NCI-H226 (cell line): ENCODE data around the gene PRR7.

Experiments used
- DNase-seq: peaks from one replicate; pipeline ENCODE4 v3.0.0-alpha.2; 2015

Gene PRR7

DNA sequence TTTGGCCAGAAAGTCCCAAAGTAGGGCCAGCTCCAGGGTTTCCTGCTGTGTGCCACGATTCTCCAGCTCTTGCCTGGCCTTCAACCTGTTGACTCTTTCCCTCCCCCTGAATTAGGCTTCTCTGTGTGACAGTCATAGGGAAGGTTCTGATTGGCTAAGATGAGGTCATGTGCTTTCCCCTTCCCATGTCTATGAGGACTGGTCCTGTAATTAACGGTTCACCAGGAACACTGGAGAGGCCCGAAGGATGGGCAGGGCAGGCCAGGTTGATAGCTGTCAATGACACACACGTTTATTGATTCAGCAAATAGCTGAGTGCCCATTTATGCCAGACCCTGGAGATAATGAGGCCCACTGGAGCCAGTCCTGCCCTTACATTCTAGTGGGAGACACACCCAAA lies 9.0 kb upstream of the PRR7 start:
- no peak for DNase-seq

DNA sequence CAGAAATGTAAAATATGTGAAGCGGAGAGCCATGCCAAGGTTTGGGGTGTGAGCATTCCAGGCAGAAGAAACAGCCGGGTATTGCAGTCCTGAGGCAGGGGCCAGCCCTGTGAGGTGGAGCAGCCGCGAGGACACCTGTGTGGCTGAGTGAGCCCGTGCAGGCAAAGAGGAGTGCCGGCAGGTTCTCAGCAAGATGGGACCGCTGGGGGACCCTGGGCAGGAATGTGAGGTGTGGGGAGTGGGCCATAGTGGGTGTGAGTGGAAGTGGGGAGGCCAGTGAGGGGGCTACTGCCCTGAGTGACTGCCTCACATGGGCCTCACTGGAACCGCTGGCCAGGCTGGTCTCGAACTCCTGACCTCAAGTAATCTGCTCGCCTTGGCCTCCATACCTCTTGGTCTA lies 8.1 kb upstream of the PRR7 start:
- no peak for DNase-seq

DNA sequence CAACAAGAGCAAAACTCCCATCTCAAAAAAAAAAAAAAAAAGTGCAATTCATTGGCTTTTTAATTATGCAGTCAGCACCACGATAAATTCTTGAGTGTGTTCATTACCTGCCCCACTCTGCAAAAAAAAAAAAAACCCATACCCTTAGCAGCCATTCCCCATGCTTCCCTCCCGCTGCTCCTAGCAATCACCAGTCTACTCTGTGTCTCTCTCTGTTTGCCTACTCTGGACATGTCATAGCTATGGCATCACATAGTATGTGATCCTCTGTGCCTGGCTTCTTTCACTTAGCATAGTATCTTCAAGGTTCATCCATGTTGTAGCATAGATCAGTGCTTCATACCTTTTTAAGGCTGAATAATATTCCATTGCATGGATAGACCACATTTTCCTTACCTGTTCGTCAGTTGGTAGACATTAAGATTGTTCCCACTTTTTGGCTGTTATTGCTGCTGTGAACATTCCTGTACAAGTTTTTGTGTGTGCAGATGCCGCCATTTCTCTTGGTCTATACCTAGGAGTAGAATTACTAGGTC lies 7.0 kb upstream of the PRR7 start:
- DNase-seq, result no peak

DNA sequence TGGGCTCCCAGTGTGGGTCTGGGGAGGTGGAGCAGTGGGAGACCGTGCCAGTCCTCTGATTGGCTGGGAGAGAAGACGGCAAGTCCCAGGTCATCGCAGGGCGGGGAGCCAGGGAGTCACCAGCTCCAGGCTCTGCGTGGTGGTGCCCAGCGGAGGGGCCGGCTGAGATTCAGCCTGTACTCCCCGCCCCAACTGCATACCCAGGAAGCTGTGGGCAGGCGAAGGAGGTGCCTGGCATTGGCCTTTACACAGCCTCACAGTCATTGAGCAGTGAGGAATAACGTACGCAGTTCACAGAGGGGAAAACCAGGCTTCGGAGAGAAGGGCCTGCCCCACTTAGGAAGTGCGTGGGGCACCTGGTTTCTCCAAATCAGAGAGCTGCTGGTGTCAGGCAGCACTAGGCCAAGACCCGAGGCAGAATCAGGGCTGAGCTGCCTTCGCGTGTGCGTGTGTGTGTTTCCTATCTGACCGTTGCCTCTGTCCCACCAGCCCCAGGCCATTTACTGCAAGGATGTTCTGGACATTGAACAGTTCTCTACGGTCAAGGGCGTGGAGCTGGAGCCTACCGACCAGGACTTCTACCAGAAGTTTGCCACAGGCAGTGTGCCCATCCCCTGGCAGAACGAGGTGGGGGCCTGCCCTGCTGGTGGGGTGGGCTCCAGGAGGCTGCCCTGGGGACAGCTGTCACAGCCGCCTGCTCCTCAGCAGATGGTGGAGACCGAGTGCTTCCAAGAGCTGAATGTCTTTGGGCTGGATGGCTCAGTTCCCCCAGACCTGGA lies 6.2 kb upstream of the PRR7 start:
- no peak for DNase-seq

DNA sequence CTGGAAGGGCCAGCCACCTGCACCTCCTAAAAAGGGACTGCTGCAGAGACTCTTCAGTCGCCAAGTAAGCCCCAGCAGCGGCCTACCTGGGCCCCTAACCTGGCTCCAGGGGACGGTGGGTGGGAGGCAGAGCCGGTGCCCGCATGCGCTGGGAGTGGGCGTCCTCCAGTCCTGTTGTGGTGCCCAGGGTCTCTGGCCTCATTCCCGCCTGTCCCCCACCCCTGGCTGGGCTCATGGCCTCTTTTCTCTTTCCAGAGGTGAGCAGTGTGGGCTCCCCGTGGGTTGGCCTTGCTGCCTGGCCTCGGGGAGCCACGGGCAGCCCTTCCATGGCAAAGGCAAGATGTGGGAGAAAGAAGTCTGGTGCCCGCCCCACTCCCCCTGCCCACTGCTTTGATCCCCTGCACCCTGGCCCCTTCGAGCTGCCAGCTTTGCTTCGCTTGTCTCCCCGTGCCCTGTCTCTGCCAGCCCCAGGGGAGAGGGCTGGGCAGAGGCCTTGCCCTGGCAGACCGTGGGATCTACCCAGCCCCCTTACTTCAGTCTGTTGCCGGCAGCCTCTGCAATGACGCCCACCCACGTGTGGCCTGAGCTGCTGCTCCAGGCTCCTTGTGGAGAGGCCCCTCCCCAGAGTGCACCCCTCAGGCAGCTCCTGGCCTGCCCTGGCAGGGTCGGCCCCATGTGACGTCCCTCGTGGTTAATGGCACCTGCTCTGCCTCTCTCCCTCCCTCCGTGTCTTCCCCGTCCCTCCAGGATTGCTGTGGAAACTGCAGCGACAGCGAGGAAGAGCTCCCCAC lies 5.4 kb upstream of the PRR7 start:
- DNase-seq, result no peak

DNA sequence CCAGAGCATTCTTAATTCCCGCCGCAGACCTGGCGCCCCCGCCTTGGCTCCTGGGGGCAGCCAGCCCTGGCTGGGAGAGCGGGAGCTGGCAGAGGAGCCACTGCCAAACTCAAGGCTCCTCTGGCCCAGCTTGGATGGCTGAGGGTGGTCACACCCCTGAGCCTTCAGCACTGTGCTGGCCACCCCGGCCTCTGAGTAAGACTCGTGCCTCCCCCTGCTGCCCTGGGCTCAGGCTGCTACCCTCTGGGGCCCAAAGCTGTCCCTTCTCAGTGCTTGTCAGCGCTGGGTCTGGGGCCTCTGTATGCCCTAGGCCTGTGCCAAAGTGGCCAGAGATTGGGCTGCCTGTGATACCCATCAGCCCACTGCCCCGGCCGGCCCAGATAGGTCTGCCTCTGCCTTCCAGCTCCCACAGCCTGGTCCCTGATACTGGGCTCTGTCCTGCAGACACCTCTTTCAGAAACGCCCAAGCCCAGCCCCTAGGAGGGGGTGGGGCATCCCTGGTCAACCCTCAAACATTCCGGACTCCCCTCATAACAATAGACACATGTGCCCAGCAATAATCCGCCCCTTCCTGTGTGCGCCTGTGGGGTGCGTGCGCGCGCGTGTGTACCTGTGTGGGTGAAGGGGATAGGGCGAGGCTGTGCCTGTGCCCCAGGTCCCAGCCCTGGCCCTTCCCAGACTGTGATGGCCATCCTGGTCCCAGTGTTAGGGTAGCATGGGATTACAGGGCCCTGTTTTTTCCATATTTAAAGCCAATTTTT lies 4.4 kb upstream of the PRR7 start:
- no peak for DNase-seq

DNA sequence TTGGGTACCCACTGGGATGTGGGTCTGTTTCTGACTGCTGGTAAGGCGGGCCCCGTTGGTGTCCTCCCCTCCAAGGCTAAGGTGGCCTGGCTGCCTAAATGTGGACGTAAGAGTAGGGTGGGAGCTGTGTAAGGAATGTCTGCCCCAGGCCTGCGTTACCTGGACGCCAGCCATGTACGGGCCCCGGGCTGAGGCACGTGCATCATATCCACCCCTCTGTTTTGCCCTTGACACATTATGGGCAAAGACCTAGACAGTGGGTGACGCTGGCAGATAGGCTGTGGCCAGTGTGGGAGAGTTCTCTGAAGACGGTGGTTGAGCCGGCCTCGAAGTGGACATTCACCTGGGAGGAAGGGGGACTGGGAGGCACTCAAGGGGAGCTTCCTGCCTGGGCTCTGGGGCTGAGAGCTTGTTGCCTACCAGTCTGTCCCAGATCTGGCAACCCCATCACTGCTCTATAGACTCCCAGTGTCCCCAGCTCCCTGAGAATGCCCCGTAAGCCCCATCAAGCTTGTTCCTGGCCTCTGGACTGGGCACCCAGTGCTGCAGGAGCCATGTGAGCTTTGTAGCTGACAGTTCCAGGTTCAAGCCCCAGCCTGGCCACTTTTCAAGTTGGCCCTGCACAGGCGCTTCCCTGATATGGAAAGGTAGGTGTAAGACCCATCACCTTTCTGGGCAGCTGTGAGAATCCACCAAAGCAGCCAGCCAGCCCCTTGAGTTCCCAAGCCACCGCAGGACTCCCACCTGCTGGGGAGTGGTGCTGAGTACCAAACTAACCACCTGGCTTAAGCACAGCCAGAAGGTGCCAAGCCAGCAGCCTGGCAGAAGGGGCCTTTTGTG lies 3.2 kb upstream of the PRR7 start:
- no peak for DNase-seq

DNA sequence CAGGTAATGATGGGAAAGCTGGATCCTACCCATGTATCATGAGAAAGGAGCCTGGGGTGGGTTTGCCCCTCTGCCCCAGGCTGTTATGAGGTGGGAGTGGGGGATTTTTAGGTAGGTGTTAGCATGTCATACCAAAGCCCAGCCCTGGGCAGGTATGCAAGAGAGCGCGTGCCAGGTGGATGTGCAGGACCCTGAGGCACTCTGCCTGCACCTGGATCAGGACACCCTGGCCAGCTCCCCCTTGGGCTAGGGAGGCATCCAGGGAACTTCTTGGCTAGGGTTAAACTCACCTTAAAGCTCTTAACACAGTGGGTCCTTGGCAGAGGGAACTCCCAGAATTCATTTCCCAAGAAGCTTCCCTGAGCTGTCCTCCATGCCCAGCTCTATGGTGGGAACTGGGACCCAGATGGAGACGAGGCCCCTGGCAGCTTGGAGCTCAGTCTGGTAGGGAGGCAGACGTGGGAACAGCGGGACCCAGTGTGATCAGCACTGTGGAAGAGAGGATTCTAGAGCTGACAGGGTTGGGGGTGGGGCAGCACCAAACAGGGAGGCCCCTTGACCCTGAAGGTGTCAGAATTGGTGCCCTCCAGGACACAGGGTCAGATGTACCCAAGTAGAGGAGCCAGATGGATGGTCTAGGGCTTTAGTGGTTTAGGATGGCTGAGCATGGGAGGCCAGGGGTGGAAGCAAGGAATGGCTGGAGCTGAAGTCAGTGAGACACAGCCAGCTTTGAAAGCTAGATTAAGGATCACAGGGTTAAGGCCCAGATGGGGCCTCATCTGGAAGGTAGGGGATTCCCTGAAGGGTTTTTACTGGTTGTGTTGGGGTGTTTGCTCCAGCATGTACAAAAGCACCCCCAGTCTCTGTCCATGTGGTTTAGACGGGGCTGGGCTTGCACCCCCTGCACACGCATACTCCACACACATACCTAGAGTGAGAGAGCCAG lies 2.2 kb upstream of the PRR7 start:
- DNase-seq, result no peak

DNA sequence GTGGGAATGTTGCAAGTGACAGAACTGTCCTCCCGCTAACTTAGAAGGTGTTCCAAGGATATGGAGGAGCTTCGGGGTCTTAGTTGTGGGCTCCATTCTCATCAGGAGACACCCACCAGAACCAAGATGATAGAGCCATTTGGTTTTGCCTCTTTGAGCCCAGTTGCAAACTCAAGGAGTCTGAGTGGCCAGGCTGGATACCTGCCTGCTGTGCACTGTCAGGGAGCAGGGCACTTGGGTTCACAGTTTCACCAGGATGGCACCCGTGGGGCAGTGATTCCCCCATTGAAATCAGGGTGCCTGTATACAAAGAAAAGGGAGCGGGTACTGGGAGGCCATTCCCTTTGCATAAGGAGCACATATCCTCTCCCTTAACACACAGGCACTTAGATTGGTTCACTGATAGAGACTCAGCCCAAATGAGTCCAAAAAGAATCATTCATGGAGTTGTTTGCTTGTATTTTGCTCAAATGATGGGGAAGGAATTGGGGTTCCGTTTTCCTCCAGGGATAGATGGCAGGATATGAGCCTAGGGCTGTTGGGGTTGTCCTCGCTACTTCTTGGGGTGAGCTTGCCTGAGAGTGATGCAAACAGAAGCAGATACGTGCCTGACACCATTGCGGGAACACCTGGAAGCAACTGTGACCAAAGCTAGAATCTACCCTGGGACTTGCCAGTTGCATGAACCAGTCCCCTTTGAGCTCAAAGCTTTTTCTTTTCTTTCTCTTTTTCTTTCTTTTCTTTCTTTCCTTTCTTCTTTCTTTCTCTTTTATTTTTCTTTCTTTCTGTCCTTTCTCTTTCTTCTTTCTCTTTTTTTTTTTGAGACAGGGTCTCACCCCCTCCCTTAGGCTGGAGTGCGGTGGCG lies 1.3 kb upstream of the PRR7 start:
- no peak for DNase-seq

DNA sequence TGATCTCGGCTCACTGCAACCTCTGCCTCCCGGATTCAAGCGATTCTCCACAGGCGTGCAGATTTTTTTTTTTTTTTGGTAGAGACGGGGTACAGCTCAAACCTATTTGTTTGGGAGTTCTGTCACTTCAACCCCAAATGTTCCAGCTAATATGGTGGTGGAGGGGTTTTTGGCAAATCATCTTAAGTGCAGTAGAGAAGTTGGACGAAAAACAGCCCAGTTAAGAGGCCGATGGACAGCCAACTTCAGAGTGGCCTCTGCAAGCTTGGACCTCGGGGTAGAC lies 756 bp upstream of the PRR7 start:
- no peak for DNase-seq

DNA sequence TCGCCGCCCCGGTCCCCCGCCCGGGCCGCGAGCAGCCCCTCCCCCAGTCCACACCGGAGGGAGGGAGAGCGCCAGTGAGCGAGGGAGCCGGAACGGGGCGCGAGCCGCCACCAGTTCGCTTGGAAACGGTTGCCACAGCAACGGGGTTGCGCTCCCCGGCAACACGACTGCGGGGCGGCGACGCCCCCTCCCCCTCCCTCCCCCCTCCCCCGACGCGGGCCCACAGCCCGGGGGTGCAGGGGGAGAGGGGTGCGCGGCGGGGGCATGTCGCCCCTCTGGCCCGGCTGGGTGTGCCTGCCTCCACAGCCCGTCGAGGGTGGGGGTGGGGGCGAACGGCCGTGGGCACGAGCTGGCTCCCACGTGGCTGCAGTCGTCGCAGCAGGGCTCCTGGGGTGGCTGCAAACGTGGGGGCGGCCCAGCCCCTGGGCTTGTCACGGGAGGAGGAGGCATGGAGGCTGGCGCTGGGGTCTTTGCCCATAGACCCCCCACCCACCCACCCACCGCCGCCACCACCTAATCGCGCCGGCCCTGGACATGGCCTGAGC lies 524 bp downstream of the PRR7 start:
- peak; percentile 52 for DNase-seq

DNA sequence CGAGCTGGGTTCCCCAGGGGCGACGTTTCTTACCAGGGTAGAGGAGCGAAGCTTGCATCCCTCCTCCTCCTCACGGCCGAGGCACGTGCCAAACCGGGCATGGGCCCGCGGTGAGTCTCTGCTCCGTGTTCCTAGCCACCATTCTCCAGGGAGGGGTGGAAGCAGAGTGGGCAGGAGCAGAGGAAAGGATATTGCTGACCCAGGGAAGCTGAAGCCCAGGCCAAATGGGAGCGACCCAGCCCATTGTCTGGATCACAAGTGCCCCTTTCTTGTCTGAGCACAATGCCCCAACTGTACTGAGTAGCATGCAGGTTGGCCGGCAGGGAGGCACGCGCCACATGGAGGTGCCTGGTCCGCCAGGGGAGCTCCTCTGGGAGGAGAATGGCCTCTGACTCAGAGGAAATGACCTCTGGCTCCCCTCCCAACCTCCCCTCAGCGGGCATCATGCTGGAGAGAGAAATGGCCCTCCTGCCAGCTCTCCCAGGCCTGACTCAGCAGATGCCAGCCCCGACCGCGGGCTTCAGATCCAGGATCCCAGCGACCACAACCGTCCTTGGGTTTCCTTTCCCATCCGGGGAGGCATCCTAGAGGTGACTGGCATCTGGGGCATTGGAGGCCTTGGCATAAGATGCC lies 1.1 kb downstream of the PRR7 start:
- peak; percentile 97 for DNase-seq

DNA sequence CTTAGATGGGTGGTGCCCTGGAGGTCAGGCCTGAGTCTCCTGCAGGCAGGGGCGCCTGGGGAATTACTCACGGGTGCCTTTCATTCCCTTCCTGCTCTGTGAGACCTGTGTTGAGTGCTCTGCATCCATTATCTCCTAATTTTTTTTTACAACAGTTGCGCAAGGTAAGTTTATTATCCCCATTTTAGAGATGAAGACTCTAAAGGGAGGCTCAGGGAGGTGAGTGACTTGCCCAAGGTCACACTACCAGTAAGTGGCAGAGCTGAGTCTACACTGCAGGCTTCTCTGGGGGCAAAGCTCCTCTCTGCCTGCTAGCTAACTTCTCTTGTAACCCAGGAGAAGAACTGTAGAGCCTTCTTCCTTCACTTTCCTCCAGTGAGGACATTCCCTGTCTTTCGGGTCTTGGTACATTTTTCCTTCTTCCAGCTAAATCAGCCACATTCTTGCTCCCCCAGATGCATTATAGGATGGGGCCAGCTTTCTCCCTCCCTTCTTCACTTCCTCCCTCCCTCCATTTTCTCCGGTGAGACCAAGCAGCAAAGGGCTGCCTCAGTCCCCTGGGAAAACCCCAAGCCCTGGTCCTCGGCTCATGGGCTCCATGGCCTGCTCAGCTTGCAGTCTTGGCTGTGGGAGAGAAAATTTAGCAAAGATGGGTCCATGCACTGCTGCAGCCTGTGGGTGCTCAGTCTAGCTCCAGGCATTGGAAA lies 1.8 kb downstream of the PRR7 start:
- DNase-seq, result no peak

DNA sequence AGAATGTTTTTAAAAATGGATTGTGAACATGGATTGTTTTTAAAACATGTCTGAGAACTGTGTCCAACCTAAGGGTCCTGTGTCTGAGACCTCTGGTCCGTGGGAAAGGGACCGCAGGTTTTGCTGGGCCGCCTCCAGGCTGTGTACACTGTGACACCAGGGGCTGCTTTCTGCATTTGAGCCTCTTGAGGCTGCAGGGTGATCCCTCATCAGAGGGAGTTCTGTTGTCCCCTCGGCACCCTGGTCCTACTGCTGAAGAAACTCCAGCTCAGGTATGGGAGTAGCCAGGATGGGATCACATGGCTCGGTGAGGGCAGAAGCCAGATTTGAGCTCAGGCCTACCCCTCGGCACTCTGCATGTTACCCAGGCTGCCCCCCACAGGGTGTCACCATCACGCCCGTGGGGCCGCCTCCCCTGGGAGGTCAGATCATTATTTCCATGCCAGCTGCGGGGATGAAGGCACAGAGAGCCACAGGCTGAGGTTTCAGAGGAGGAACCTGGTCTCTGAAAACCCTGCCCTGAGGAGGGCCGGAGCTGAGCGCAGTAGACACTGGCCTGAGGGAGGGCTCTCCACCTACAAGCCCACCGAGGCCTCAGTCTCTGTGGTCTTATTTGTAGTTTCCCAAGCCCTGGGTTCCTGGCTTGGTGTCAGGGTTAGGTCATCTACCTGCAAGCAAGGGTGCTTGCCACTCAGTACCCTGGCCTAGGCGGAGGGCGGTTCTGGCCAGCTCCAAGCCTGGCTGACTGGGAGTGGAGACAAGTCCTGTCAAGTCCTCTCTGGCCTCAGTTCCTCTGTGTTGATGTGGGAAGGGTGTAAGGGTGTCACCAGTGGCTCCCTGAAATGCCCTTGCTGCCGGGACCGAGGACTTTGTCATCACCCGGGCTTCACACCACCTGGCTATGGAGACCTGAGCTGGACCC lies 2.8 kb downstream of the PRR7 start:
- no peak for DNase-seq

DNA sequence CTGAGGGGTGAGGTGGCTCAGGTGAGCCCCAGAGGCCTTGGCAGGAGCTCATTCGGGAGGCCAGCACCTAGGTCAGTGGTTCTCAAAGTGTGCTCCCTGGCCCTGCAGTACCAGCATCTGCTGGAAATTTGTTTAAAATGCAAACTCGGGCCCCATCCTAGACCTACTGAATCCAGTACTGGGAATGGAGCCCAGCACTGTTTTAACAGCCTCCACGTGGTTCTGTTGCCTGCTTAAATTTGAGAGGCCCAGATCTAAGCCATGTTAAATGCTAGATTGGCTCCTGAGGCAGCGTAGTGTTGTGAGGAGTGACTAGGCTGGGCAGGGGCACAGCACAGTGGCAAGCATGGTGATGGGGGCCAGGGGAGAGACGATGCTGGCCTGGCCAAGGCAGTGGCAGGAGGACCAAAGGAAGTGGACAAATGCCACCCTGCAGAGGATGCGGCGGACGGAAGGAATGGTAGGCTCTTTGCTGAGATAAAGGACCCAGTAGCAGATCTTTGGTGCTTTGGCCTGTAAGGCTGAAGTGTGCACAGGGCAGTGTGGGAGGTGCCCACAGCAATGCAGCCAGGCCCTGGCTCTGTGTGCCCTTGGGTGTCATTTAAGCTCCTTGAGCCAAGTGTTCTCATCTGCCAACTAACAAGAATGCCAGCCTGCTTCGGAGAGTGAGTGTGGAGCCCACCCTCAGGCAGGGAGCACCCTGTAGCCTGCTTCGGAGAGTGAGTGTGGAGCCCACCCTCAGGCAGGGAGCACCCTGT lies 4.2 kb downstream of the PRR7 start:
- no peak for DNase-seq

DNA sequence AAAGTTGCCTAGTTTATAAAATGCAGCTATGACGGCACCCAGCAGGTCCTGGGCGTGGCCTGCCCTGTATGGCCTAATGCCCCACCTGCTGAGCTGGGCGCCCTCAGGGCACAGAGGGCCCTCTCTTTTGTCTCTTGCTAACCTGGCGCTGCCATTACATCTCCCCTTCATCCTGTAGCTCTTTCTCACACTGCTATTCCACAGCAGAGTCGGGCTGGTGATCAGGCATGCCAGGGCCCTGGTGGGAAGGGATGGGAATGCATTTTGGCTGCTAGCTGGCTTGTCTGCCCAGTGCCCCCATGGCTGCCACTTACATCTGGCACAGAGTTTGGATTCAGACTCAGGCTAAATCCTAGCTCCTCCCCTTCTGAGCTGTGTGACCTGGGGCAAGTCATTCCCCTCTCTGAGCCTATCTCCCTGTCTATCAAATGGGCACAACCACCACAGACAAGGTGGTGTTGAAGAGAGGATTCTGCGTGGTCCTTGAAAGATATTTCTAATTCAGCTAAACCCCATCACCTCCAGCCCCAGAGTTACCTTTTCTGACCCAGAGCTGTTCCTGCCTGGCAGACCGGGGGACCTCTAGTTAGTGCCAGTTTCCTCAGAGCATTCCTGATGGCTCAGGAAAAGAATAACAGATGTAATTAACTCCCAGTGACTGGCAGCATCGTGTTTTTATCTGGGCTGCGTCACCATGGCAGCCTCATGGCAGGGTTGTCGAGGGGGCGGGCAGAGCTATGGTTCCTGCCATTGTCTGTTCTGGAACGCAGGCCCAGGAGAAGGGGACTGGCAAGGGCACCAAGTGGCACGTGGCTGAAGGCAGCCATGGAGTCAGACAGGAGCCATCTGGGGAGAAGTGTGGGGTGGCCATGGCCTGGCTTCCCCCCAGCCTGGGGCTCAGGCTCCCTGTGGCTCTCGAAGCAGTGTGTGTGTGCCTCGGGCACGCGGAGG lies 6.3 kb downstream of the PRR7 start:
- no peak for DNase-seq
